Osteocyte (in vitro differentiated cells): ENCODE results near the gene SLC12A4. TPM values are rescaled to one million over a fixed set of nuclear protein-coding genes. Genes with fewer than 3 reads are reported as not detected.

Source experiments
- DNase-seq: peaks from one replicate; pipeline ENCODE4 v3.0.0; 2021; ENCODE audit warnings: mixed read lengths; ENCODE audit not compliant: unreplicated experiment; ENCODE audit errors: extremely low spot score
- H3K27ac Mint-ChIP-seq: one replicate; pipeline ENCODE4 v1.8.0; 2021; ENCODE audit warnings: mild to moderate bottlenecking, mixed read lengths; ENCODE audit not compliant: unreplicated experiment
- H3K27me3 Mint-ChIP-seq: one replicate; pipeline ENCODE4 v1.8.0; 2021; ENCODE audit warnings: mixed read lengths; ENCODE audit not compliant: unreplicated experiment
- H3K36me3 Mint-ChIP-seq: one replicate; pipeline ENCODE4 v1.8.0; 2021; ENCODE audit warnings: mixed read lengths; ENCODE audit not compliant: unreplicated experiment
- H3K4me1 Mint-ChIP-seq: one replicate; pipeline ENCODE4 v1.8.0; 2021; ENCODE audit warnings: mixed read lengths; ENCODE audit not compliant: unreplicated experiment
- H3K4me3 Mint-ChIP-seq: one replicate; pipeline ENCODE4 v1.8.0; 2021; ENCODE audit warnings: mild to moderate bottlenecking, moderate library complexity, mixed read lengths; ENCODE audit not compliant: unreplicated experiment
- H3K9me3 Mint-ChIP-seq: one replicate; pipeline ENCODE4 v1.8.0; 2021; ENCODE audit warnings: mixed read lengths; ENCODE audit not compliant: unreplicated experiment
- CTCF ChIP-seq: fragments of 200-600 bp; sonication (generic); IDR thresholded peaks from 2 replicates; pipeline ENCODE4 v1.5.0; 2021; ENCODE audit warnings: antibody characterized with exemption, mild to moderate bottlenecking, moderate library complexity
- total RNA-seq: library from RNA; stranded (reverse); gene quantifications from 2 replicates; pipeline ENCODE4 v1.2.1, GENCODE V29; 2021

The SLC12A4 gene
- total RNA-seq, 1 donor from 2014 or later = 90.7 TPM

GRCh38 chr16:67982011-67982696 is 13.7 kb upstream of the SLC12A4 start:
- peaks cover 2% of the 10 kb centered on the region for H3K4me1 Mint-ChIP-seq
- H3K4me3 Mint-ChIP-seq = no peak overlapping the region

GRCh38 chr16:67979955-67980678 is 11.7 kb upstream of the SLC12A4 start, which contains the start of gene DPEP3:
Gene DPEP3 (minus strand): TSS chr16:67980499. CDS start chr16:67980380, 119 bp downstream.
- no peak for DNase-seq

More at GRCh38 chr16:67982011-67982696, 13.7 kb upstream of the SLC12A4 start:
- no peak for DNase-seq
- no peaks in the 10 kb centered on the region for H3K36me3 Mint-ChIP-seq
- TF ChIP-seq CTCF = no peak
- H3K27me3 Mint-ChIP-seq = peaks cover 11% of the 10 kb centered on the region
- H3K27ac Mint-ChIP-seq = no peak overlapping the region
- H3K9me3 Mint-ChIP-seq = no peaks in the 10 kb centered on the region

GRCh38 chr16:67977469-67978227 is 9.2 kb upstream of the SLC12A4 start:
- Mint-ChIP-seq H3K27ac (no peak overlapping the region), H3K4me3 (no peak overlapping the region), H3K27me3 (peaks cover 13% of the 10 kb centered on the region), H3K4me1 (peaks cover 1% of the 10 kb centered on the region), H3K36me3 (no peaks in the 10 kb centered on the region), H3K9me3 (no peaks in the 10 kb centered on the region)
- DNase-seq = no peak
- TF ChIP-seq CTCF = no peak

More at GRCh38 chr16:67979955-67980678, 11.7 kb upstream of the SLC12A4 start, which contains the start of gene DPEP3:
- TF ChIP-seq CTCF = no peak
- no peaks in the 10 kb centered on the region for H3K9me3 Mint-ChIP-seq
- no peaks in the 10 kb centered on the region for H3K36me3 Mint-ChIP-seq
- H3K27ac Mint-ChIP-seq = no peak within 1 kb of the TSS
- peaks cover 19% of the 10 kb centered on the region for H3K27me3 Mint-ChIP-seq
- peaks cover 3% of the 10 kb centered on the region for H3K4me1 Mint-ChIP-seq
- H3K4me3 Mint-ChIP-seq = no peak within 1 kb of the TSS

GRCh38 chr16:67977005-67977404 is 8.6 kb upstream of the SLC12A4 start:
- H3K27ac Mint-ChIP-seq = no peak overlapping the region
- H3K27me3 Mint-ChIP-seq = peaks cover 13% of the 10 kb centered on the region
- DNase-seq = no peak
- peaks cover 1% of the 10 kb centered on the region for H3K4me1 Mint-ChIP-seq
- H3K36me3 Mint-ChIP-seq = no peaks in the 10 kb centered on the region
- H3K9me3 Mint-ChIP-seq = no peaks in the 10 kb centered on the region
- no peak for TF ChIP-seq CTCF
- H3K4me3 Mint-ChIP-seq = no peak overlapping the region
